Nephron (organoid): ENCODE measurements around the gene IL9R.
"Not testable (repeated sequence)": the region's sequence is repeated elsewhere in the genome, so short reads cannot be mapped to it uniquely, and the experiment has no call there.

ENCODE experiments used
- H3K27ac Mint-ChIP-seq, 3 experiments: 2 replicates each; pipeline ENCODE4 v1.8.0; 2020; ENCODE audit warnings: mixed read lengths in 3 of 3, mild to moderate bottlenecking in 2 of 3, moderate library complexity in 1 of 3
- H3K27me3 Mint-ChIP-seq: 2 replicates; pipeline ENCODE4 v1.8.0; 2021; ENCODE audit warnings: low read depth, mild to moderate bottlenecking, moderate library complexity, mixed read lengths
- H3K36me3 Mint-ChIP-seq: 2 replicates; pipeline ENCODE4 v1.8.0; 2020; ENCODE audit warnings: low read depth, mixed read lengths
- H3K4me1 Mint-ChIP-seq: 2 replicates; pipeline ENCODE4 v1.8.0; 2020; ENCODE audit warnings: mixed read lengths
- H3K4me3 Mint-ChIP-seq, 3 experiments: 2 replicates each; pipeline ENCODE4 v1.8.0; 2020; ENCODE audit warnings: mild to moderate bottlenecking in 3 of 3, mixed read lengths in 3 of 3, moderate library complexity in 2 of 3
- H3K9me3 Mint-ChIP-seq: 2 replicates; pipeline ENCODE4 v1.8.0; 2020; ENCODE audit warnings: mixed read lengths
- CTCF ChIP-seq, 3 experiments: fragments of 200-600 bp; sonication (generic); IDR thresholded peaks; one replicate each; pipeline ENCODE4 v1.5.0; 2021; ENCODE audit warnings: antibody characterized with exemption in 3 of 3; ENCODE audit not compliant: unreplicated experiment in 3 of 3

Gene IL9R

GRCh38 chrX:155967653-155968325 lies 29.7 kb upstream of the IL9R start:
- H3K9me3 Mint-ChIP-seq = peaks cover 21% of the 10 kb centered on the region
- no peak overlapping the region for H3K27ac Mint-ChIP-seq
- H3K27me3 Mint-ChIP-seq = peaks cover 3% of the 10 kb centered on the region
- TF ChIP-seq CTCF (IDR thresholded peaks at IDR 0.05; ENCODE audit: unreplicated experiment in 3 of 3) = no peak
- H3K36me3 Mint-ChIP-seq = no peaks in the 10 kb centered on the region
- H3K4me1 Mint-ChIP-seq = no peaks in the 10 kb centered on the region
- no peak overlapping the region for H3K4me3 Mint-ChIP-seq

DNA sequence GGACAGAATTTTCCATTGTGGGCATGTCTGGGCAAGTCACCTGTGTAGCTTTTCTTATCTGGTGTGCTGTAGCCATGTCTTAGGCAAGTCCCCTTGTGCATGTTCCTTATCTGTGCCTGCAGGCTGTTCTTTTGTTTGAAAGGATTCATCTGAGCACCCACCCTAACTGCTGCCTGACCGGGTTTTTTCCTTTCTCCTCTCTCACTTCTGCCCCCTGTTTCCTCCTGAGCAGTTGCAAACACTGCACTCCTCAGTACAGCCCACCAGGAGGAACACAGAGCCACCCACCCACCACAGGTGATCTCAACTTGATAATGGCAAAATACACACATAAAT lies 29.2 kb upstream of the IL9R start:
- H3K36me3 Mint-ChIP-seq = no peaks in the 10 kb centered on the region
- H3K27ac Mint-ChIP-seq = no peak overlapping the region
- no peak for TF ChIP-seq CTCF (IDR thresholded peaks at IDR 0.05; ENCODE audit: unreplicated experiment in 3 of 3)
- H3K4me1 Mint-ChIP-seq = no peaks in the 10 kb centered on the region
- peaks cover 3% of the 10 kb centered on the region for H3K27me3 Mint-ChIP-seq
- H3K4me3 Mint-ChIP-seq = no peak overlapping the region
- peaks cover 21% of the 10 kb centered on the region for H3K9me3 Mint-ChIP-seq

GRCh38 chrX:155968791-155969190 lies 28.7 kb upstream of the IL9R start:
- Mint-ChIP-seq H3K4me3 (no peak overlapping the region), H3K4me1 (no peaks in the 10 kb centered on the region), H3K9me3 (peaks cover 18% of the 10 kb centered on the region), H3K36me3 (no peaks in the 10 kb centered on the region), H3K27ac (no peak overlapping the region), H3K27me3 (peaks cover 3% of the 10 kb centered on the region)
- TF ChIP-seq CTCF (IDR thresholded peaks at IDR 0.05; ENCODE audit: unreplicated experiment in 3 of 3) = no peak

DNA sequence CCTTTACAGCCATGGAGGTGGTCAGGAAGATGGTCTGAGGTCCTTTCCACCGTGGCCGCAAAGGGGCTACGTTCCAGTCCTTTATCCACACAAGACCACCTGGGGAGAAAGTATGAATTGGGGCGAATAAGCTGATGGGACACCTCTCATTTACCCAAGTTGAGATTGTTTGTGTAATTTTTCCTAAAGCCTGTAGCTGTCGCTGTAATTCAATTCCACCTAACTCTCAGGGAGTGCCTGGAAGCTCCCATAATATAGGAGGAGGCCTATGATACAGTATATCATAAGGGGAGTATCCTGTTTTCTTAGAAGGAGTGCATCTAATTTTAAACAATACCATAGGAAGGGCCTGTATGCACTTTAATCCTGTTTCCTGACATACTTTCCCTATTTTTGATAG lies 25.8 kb upstream of the IL9R start:
- H3K4me3 Mint-ChIP-seq, H3K4me1 Mint-ChIP-seq, H3K27ac Mint-ChIP-seq, H3K36me3 Mint-ChIP-seq, H3K27me3 Mint-ChIP-seq: not testable (repeated sequence)
- peaks cover 18% of the 10 kb centered on the region for H3K9me3 Mint-ChIP-seq

GRCh38 chrX:155972241-155972640 lies 25.3 kb upstream of the IL9R start:
- H3K9me3 Mint-ChIP-seq = peaks cover 19% of the 10 kb centered on the region
- H3K4me1 Mint-ChIP-seq, H3K36me3 Mint-ChIP-seq, H3K4me3 Mint-ChIP-seq, H3K27me3 Mint-ChIP-seq, H3K27ac Mint-ChIP-seq: not testable (repeated sequence)

DNA sequence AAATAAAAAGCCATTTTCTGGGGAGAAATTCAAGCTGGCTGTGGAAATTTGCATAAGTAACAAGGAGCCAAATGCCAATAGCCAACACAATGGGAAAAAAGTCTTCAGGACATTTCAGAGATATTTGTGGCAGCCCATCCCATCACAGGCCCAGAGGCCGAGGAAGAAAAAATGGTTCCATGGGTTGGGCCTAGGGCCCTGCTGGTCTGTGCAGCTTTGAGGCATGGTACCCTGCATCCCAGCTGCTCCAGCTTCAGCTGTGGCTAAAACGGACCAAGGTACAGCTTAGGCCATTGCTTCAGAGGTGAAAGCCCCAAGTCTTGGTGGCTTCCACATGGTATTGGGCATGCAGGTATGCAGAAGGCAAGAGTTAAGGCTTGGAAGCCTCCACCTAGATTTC lies 14.2 kb upstream of the IL9R start:
- TF ChIP-seq CTCF (IDR thresholded peaks at IDR 0.05; ENCODE audit: unreplicated experiment in 3 of 3) = no peak
- H3K27ac Mint-ChIP-seq = no peak overlapping the region
- H3K9me3 Mint-ChIP-seq = peaks cover 16% of the 10 kb centered on the region
- no peaks in the 10 kb centered on the region for H3K27me3 Mint-ChIP-seq
- H3K36me3 Mint-ChIP-seq = no peaks in the 10 kb centered on the region
- H3K4me3 Mint-ChIP-seq = no peak overlapping the region
- no peaks in the 10 kb centered on the region for H3K4me1 Mint-ChIP-seq

DNA sequence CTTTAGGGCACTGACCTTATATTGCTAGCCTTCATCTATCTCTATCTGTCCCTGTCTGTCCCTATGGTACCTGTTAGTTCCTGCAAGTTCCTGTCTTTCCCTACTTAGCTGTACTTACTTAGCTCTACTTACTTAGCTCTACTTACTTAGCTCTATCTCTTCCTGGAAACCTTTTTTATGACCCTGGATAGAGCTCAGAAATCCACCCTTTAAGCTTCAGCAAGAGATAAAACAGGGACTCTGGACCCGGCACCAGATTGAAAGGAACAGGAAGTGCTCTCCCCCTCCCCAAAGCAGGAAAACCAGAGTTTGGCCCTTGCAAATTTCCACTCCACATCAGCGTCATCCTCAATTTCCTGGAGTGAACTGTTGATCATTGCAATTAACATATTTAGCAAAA lies 12.3 kb upstream of the IL9R start:
- H3K4me3 Mint-ChIP-seq = no peak overlapping the region
- no peak overlapping the region for H3K27ac Mint-ChIP-seq
- no peak for TF ChIP-seq CTCF (IDR thresholded peaks at IDR 0.05; ENCODE audit: unreplicated experiment in 3 of 3)
- peaks cover 18% of the 10 kb centered on the region for H3K9me3 Mint-ChIP-seq
- no peaks in the 10 kb centered on the region for H3K27me3 Mint-ChIP-seq
- no peaks in the 10 kb centered on the region for H3K36me3 Mint-ChIP-seq
- H3K4me1 Mint-ChIP-seq = no peaks in the 10 kb centered on the region

DNA sequence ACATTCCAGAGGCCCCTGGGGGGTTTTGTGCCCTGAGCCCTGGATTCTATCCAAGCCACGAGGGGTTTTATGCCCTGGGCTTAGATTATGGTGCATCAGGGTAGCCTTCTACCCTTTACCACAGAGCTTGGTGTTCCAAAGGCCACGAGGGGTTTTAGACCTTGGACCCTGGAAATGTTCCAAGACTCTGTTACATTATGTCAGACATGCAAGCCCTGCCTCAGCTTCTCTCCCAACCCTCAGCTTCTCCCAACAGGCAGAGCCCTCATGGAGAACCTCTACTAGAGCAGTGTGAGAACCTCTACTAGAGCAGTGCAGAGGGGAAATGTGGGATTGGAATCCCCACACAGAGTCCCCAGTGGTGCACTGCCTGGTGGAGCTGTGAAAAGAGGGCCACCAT lies 10.5 kb upstream of the IL9R start:
- H3K27me3 Mint-ChIP-seq, H3K4me1 Mint-ChIP-seq, H3K4me3 Mint-ChIP-seq: not testable (repeated sequence)

More for the DNA sequence above, 10.5 kb upstream of the IL9R start:
- not testable (repeated sequence) for H3K27ac Mint-ChIP-seq, H3K36me3 Mint-ChIP-seq
- peaks cover 23% of the 10 kb centered on the region for H3K9me3 Mint-ChIP-seq
